Body of pancreas (tissue), 2 donors: Measurements from ENCODE around the gene KRTAP20-1. TPM values are rescaled to one million over a fixed set of nuclear protein-coding genes. Genes with fewer than 3 reads are reported as not detected.

ENCODE experiments used
- small RNA-seq: library from RNA; depleted of rRNA; stranded (forward); fragments of <200 nt; gene quantifications from one replicate; pipeline ENCODE3, GENCODE V24; 2016
- total RNA-seq, 2 donors: library from RNA; depleted of rRNA; stranded (reverse); fragments of >200 nt; gene quantifications; one replicate each; pipeline ENCODE4 v1.1.0, GENCODE V29; 2016

KRTAP20-1 gene
- total RNA-seq, 2 donors from 2014 or later, result not detected

Small RNA genes lying within 50 kb of the gene (small RNA-seq; reads per million reads assigned to genes)
- gene KRTAP20-1, result not detected
- gene KRTAP20-3, result not detected
- gene KRTAP20-4, result not detected
- not detected for gene KRTAP22-1
- gene KRTAP22-2, result not detected

Other genes with a start within 250 kb of the KRTAP20-1 start
- gene KRTAP13-2, start 244.2 kb upstream of the KRTAP20-1 start, total RNA-seq, result not detected
- not detected for gene KRTAP13-1, start 220.4 kb upstream of the KRTAP20-1 start, total RNA-seq
- not detected for gene KRTAP13-3, start 190.5 kb upstream of the KRTAP20-1 start, total RNA-seq
- gene KRTAP13-4, start 186.2 kb upstream of the KRTAP20-1 start, total RNA-seq, result not detected
- not detected for gene KRTAP15-1, start 176.2 kb upstream of the KRTAP20-1 start, total RNA-seq
- not detected for gene KRTAP19-1, start 136.1 kb upstream of the KRTAP20-1 start, total RNA-seq
- gene KRTAP19-2, start 129.0 kb upstream of the KRTAP20-1 start, total RNA-seq, result not detected
- not detected for gene KRTAP19-3, start 124.4 kb upstream of the KRTAP20-1 start, total RNA-seq
- gene KRTAP19-4, start 119.3 kb upstream of the KRTAP20-1 start, total RNA-seq, result not detected
- not detected for gene KRTAP19-5, start 114.3 kb upstream of the KRTAP20-1 start, total RNA-seq
- gene KRTAP19-6, start 74.6 kb upstream of the KRTAP20-1 start, total RNA-seq, result not detected
- gene KRTAP19-7, start 55.1 kb upstream of the KRTAP20-1 start, total RNA-seq, result not detected
- gene KRTAP22-2, start 26.0 kb upstream of the KRTAP20-1 start, total RNA-seq, result not detected
- gene KRTAP6-3, start 24.0 kb upstream of the KRTAP20-1 start, total RNA-seq, result not detected
- not detected for gene KRTAP6-2, start 17.5 kb upstream of the KRTAP20-1 start, total RNA-seq
- not detected for gene KRTAP22-1, start 15.3 kb upstream of the KRTAP20-1 start, total RNA-seq
- gene KRTAP6-1, start 2.5 kb upstream of the KRTAP20-1 start, total RNA-seq, result not detected
- gene KRTAP20-4, start 4.2 kb downstream of the KRTAP20-1 start, total RNA-seq, result not detected
- gene KRTAP20-2, start 18.8 kb downstream of the KRTAP20-1 start, total RNA-seq, result not detected
- gene KRTAP20-3, start 26.4 kb downstream of the KRTAP20-1 start, total RNA-seq, result not detected
- not detected for gene KRTAP21-3, start 102.4 kb downstream of the KRTAP20-1 start, total RNA-seq
- not detected for gene KRTAP21-2, start 130.8 kb downstream of the KRTAP20-1 start, total RNA-seq
- gene KRTAP21-1, start 139.0 kb downstream of the KRTAP20-1 start, total RNA-seq, result not detected
- gene KRTAP8-1, start 196.8 kb downstream of the KRTAP20-1 start, total RNA-seq, result not detected
- gene KRTAP7-1, start 213.3 kb downstream of the KRTAP20-1 start, total RNA-seq, result not detected